OCI-LY7 (cell line): ENCODE results near the gene ANKRD30A. TPM values are rescaled to one million over a fixed set of nuclear protein-coding genes. Genes with fewer than 3 reads are reported as not detected.

Experiments used
- BruUV-seq: library from RNA; stranded (reverse); fragments of 400-500 nt; replicated peaks from 2 replicates; lab custom pipeline; 2021; lab: Mats Ljungman, UMichigan
- CTCF ChIA-PET: fragments of 300-600 bp; sonication (Branson Sonifier 250); formaldehyde crosslinking; loops from one replicate; lab custom pipeline; 2022; ENCODE audit warnings: antibody characterized with exemption; ENCODE audit not compliant: unreplicated experiment; lab: Charles Lee
- POLR2A ChIA-PET: fragments of 300-600 bp; sonication (Branson Sonifier 250); formaldehyde crosslinking; loops from one replicate; lab custom pipeline; 2022; ENCODE audit warnings: antibody characterized with exemption; lab: Charles Lee
- DNase-seq: peaks from one replicate; pipeline ENCODE4 v3.0.0-alpha.2; 2015; ENCODE audit warnings: low spot score
- H2AFZ ChIP-seq: fragments of 200-600 bp; sonication (generic), shearing (Covaris generic); 2 replicates; pipeline ENCODE4 v1.6.1; 2014; ENCODE audit warnings: mild to moderate bottlenecking, antibody characterized with exemption, low read length, moderate library complexity
- H3K27ac ChIP-seq: fragments of 200-600 bp; sonication (generic); 2 replicates; pipeline ENCODE4 v1.5.1; 2014; ENCODE audit warnings: mixed run types, low read depth, mild to moderate bottlenecking, moderate library complexity, low read length, inconsistent platforms; ENCODE audit not compliant: poor library complexity, severe bottlenecking
- H3K36me3 ChIP-seq: fragments of 200-600 bp; sonication (generic); 2 replicates; pipeline ENCODE4 v1.6.1; 2014; ENCODE audit warnings: mild to moderate bottlenecking, antibody characterized with exemption, low read length, moderate library complexity, mixed read lengths; ENCODE audit not compliant: insufficient read depth
- H3K4me1 ChIP-seq: fragments of 200-600 bp; sonication (generic); 2 replicates; pipeline ENCODE4 v1.5.1; 2014; ENCODE audit warnings: mild to moderate bottlenecking, low read length; ENCODE audit not compliant: insufficient read depth, poor library complexity, severe bottlenecking
- H3K4me2 ChIP-seq: fragments of 200-600 bp; sonication (generic); 2 replicates; pipeline ENCODE4 v1.6.1; 2014; ENCODE audit warnings: mild to moderate bottlenecking, low read length
- H3K4me3 ChIP-seq: fragments of 200-600 bp; sonication (generic); 2 replicates; pipeline ENCODE4 v1.5.1; 2014; ENCODE audit warnings: mild to moderate bottlenecking, low read depth, low read length; ENCODE audit not compliant: poor library complexity, severe bottlenecking
- H3K79me2 ChIP-seq: fragments of 200-600 bp; sonication (generic); 2 replicates; pipeline ENCODE4 v1.6.1; 2016; ENCODE audit warnings: low read depth, mild to moderate bottlenecking, low read length, moderate library complexity, mixed read lengths; ENCODE audit not compliant: insufficient read depth
- H3K9me2 ChIP-seq: fragments of 200-600 bp; sonication (generic); 2 replicates; pipeline ENCODE4 v1.6.1; 2016; ENCODE audit warnings: mild to moderate bottlenecking, low read length, mixed read lengths; ENCODE audit not compliant: insufficient read depth
- H3K9me3 ChIP-seq: fragments of 200-600 bp; sonication (generic); 2 replicates; pipeline ENCODE4 v1.6.1; 2014; ENCODE audit warnings: mild to moderate bottlenecking, mixed run types, low read length, mixed read lengths
- H4K20me1 ChIP-seq: fragments of 200-600 bp; sonication (generic); 2 replicates; pipeline ENCODE4 v1.6.1; 2014; ENCODE audit warnings: mild to moderate bottlenecking, antibody characterized with exemption, low read length, moderate library complexity, mixed read lengths; ENCODE audit not compliant: insufficient read depth
- CTCF ChIP-seq: fragments of 200-600 bp; sonication (generic); conservative IDR thresholded peaks from 2 replicates; pipeline ENCODE4 v1.5.1; 2014; ENCODE audit warnings: mild to moderate bottlenecking, antibody characterized with exemption, low read length, moderate library complexity, mixed read lengths
- EZH2phosphoT487 ChIP-seq: fragments of 200-600 bp; sonication (generic); IDR thresholded peaks from 2 replicates; pipeline ENCODE4 v1.6.1; 2018; ENCODE audit warnings: low read depth, borderline replicate concordance, mild to moderate bottlenecking, mixed run types, antibody characterized with exemption, low read length, moderate library complexity, mixed read lengths
- intact Hi-C: fragments of 100-400 bp; cut with micrococcal nuclease; formaldehyde crosslinking; loops from one replicate; pipeline ENCODE4 v1.10.0; 2022; ENCODE audit not compliant: unreplicated experiment
- total RNA-seq, 2 experiments: library from RNA; depleted of rRNA in 1 of 2; stranded (reverse); fragments of >200 nt in 1 of 2; shearing (Covaris generic) in 1 of 2; gene quantifications; 2 replicates each; pipeline ENCODE4 v1.2.3, GENCODE V29; 2014 to 2022

Gene ANKRD30A
- total RNA-seq, 2 experiments from 2014 or later = not detected

DNA sequence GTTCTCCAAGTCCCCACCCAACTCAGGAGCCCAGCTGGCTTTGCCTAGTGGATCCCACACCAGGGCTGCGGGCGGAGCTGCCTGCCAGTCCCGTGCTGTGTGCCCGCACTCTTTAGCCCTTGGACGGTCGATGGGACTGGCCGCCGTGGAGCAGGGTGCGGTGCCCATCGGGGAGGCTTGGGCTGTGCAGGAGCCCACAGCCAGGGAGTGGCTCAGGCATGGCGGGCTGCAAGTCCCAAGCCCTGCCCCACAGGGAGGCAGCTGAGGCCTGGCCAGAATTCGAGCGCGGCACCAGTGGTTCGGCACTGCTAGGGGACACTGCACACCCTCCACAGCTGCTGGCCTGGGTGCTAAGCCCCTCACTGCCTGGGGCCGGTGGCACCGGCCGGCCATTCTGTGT, 159.7 kb downstream of the ANKRD30A start:
- ChIA-PET CTCF (no interaction called here), POLR2A (no interaction called here)
- H2AFZ ChIP-seq = no peak overlapping the region
- H3K9me3 ChIP-seq = no peaks in the 10 kb centered on the region
- no peak overlapping the region for H3K27ac ChIP-seq
- intact Hi-C loops = no loop called here
- H3K4me1 ChIP-seq = no peaks in the 10 kb centered on the region
- H4K20me1 ChIP-seq = no peaks in the 10 kb centered on the region
- no peak for DNase-seq
- no peaks in the 10 kb centered on the region for H3K79me2 ChIP-seq
- no TSS peak for BruUV-seq
- no peak overlapping the region for H3K4me2 ChIP-seq
- no peaks in the 10 kb centered on the region for H3K36me3 ChIP-seq
- no peaks in the 10 kb centered on the region for H3K9me2 ChIP-seq
- no peak overlapping the region for H3K4me3 ChIP-seq
- no peak for TF ChIP-seq EZH2phosphoT487
- TF ChIP-seq CTCF = no peak

DNA sequence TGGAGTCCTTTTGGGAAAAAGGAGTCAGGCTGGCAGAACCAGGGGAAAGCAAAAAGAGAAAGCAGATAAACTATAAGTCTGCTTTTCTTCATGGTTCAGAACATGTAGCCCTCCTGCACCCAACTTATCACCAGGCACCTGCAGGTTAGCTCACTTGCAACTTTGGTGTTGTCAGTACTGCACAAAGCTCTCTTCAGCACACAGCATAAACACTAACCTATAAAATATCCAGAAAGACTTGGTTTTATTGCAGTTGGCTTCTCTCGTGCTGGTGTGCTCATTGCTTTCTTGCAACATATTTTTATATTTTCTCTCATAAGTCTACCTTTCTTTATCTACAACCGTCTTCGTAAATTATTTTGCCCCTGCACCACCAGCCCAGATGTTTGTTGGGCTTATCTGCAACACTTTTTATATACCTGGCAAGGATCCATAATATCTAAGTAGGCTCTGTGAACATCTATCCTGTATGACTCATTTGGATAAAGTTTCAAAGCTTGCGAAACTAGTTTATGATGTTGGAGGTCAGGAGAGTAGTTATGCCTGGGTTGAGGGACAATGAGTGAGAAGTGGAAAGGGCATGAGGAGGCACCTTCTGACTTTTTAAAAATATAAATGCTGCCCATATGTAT, 164.6 kb downstream of the ANKRD30A start:
- Histone ChIP-seq H2AFZ (no peak overlapping the region), H3K9me2 (no peaks in the 10 kb centered on the region), H3K27ac (no peak overlapping the region), H3K36me3 (no peaks in the 10 kb centered on the region), H3K9me3 (no peaks in the 10 kb centered on the region), H3K4me2 (no peak overlapping the region), H3K4me1 (no peaks in the 10 kb centered on the region), H3K4me3 (no peak overlapping the region), H3K79me2 (no peaks in the 10 kb centered on the region), H4K20me1 (no peaks in the 10 kb centered on the region)
- CTCF ChIA-PET = no interaction called here
- POLR2A ChIA-PET = no interaction called here
- TF ChIP-seq EZH2phosphoT487 (no peak), CTCF (no peak)
- no TSS peak for BruUV-seq
- intact Hi-C loops = no loop called here
- DNase-seq = no peak

DNA sequence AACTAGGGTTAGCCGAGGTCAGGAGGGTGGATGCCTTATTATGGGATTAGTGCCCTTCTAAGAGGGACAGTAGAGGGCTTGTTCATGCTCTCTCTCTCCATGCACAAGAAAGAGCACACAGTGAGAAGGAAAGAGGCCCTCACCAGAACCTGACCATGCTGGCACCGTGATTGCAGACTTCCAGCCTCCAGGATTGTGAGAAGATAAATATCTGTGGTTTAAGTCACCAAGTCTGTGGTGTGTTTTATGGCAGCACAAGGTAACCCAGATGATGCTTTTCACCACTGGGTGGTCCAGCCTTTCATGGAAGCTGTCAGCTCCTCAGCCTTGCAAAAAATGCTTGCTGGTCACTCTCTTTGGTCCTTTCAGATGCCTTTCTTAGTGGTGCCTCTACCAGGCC, 175.9 kb downstream of the ANKRD30A start:
- Histone ChIP-seq H3K36me3 (no peaks in the 10 kb centered on the region), H3K9me3 (no peaks in the 10 kb centered on the region), H3K27ac (no peak overlapping the region), H3K79me2 (no peaks in the 10 kb centered on the region), H3K4me3 (no peak overlapping the region), H4K20me1 (no peaks in the 10 kb centered on the region), H3K4me1 (no peaks in the 10 kb centered on the region), H3K9me2 (no peaks in the 10 kb centered on the region), H2AFZ (no peak overlapping the region), H3K4me2 (no peak overlapping the region)
- POLR2A ChIA-PET = interaction anchor here (0.6 kb wide), 1 partner anchor 156 kb away, joined by 6 read pairs; no protein-coding TSS in a partner anchor
- TF ChIP-seq EZH2phosphoT487 (no peak), CTCF (no peak)
- no peak for DNase-seq
- CTCF ChIA-PET = no interaction called here
- intact Hi-C loops = no loop called here
- BruUV-seq = no TSS peak
